Fibroblast of skin of back (primary cell): ENCODE measurements around the gene KRT27.
"Not testable (repeated sequence)": the region's sequence is repeated elsewhere in the genome, so short reads cannot be mapped to it uniquely, and the experiment has no call there.

Experiments
- DNase-seq: peaks from one replicate; pipeline ENCODE4 v3.0.0-alpha.2; 2013

The KRT27 gene

GRCh38 chr17:40753804-40754203, 28.5 kb downstream of the KRT27 start:
- no peak for DNase-seq

GRCh38 chr17:40751065-40751464, 31.3 kb downstream of the KRT27 start:
- no peak for DNase-seq

DNA sequence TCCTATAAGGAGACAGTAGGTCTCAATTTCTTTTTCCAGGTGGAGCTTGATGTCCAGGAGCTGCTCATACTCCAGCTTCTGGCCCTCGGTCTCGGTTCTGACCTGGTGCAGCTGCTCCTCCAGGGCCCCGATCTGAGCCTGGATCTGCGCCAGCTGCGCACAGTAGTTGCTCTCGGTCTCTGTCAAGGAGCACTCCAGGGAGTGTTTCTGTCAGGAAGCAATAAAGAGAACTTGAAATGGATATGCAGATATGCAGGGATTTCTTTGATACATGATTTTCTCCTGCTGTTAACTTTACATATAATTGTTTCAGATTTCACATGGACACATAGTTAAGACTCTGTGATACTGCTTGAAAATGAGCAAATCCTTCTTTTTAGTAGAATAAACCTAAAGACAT, 32.0 kb downstream of the KRT27 start:
- DNase-seq = no peak

GRCh38 chr17:40748666-40749065, 33.7 kb downstream of the KRT27 start:
- not testable (repeated sequence) for DNase-seq

- no peak for DNase-seq
Measured at GRCh38 chr17:40738553-40738952, 43.8 kb downstream of the KRT27 start.

GRCh38 chr17:40735016-40735415, 47.3 kb downstream of the KRT27 start:
- DNase-seq = no peak

DNA sequence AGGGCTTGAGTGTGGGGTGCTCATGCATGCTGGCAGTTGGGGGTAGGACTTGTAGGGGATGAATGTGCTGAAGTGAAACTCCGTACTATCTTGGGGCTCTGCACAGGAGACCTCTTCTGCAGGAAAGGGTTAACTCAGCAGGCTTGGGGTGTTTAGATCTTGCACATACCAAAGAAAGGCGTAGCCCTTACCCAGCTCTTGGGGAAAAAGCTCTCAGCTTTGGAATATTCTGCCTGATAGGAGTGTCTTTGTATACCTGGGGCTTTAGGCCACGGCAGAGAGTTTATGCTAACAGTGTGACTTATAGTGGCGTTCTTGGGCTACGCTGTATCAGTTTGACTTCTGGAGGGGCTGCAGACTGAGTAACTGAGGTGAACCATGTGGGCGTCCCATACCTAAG, 48.3 kb downstream of the KRT27 start:
- no peak for DNase-seq

- DNase-seq = no peak
Measured at GRCh38 chr17:40730970-40731369, 51.4 kb downstream of the KRT27 start.

DNA sequence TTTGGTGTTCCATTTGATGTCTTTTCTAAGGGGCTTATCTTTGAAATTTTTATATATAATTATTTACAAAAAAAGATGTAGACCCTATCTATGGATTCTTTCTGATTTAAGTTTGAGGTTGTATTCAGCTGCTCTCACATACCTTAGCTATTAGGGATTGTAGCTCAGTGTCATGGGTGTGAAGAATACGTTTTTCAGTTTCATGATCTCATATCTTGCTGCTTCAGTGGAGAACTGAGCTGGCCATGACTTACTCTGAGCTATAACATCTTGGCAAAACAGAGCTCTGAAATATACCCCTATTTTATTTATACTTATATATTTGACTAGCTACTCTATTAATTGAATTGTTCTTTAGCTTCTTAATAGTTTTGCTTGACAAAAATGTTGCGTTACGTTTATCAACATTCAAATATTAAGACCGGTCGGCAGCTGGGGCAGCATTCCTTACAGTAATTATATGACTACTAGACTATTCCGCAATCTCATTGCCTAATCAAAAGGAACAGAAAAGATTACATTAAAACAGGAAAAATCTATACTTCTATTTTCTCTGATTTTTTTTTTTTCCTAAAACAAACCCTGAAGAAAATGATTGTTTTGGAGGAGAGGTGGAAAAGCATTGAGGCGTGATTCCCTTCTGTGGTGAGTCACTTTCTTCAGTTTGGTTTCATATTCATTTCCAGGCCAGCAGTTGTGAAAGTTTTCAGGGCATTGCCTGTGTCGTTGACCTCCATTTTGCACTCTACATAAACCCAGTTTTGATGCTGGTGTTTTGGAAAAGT, 54.7 kb downstream of the KRT27 start:
- no peak for DNase-seq

- DNase-seq = no peak
Measured at GRCh38 chr17:40726919-40727318, 55.4 kb downstream of the KRT27 start.
